H4 (cell line): ENCODE data around the gene OR2G2. TPM values are rescaled to one million over a fixed set of nuclear protein-coding genes. Genes with fewer than 3 reads are reported as not detected.

Source experiments
- DNase-seq: peaks from one replicate; pipeline ENCODE4 v3.0.0-alpha.2; 2015; ENCODE audit warnings: low spot score
- total RNA-seq: library from RNA; depleted of rRNA; stranded (reverse); fragments of >200 nt; shearing (Covaris generic); gene quantifications from 2 replicates; pipeline ENCODE4 v1.2.3, GENCODE V29; 2014; rRNA removed

Gene OR2G2, protein sequence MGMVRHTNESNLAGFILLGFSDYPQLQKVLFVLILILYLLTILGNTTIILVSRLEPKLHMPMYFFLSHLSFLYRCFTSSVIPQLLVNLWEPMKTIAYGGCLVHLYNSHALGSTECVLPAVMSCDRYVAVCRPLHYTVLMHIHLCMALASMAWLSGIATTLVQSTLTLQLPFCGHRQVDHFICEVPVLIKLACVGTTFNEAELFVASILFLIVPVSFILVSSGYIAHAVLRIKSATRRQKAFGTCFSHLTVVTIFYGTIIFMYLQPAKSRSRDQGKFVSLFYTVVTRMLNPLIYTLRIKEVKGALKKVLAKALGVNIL
- total RNA-seq = not detected in 2 replicates

DNA sequence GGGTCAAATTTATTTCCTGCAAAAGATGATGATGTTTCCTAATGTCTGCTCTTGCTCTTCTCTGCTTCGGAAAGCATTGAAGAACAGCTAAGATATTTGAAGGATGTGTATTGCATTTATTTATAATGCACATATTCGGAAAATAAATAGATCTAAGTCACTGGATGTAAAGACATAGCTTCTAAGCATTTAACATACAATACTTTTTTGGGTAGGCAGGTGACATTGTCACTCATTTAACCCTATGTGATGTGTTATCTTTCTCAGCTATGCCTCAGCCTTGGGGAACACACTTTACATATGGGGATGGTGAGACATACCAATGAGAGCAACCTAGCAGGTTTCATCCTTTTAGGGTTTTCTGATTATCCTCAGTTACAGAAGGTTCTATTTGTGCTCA lies at the start of gene OR2G2:
TSS of gene OR2G2 (plus strand) at position 301 of the 400 bp plus-strand sequence. CDS start at position 301, 0 bp downstream.
- DNase-seq = no peak

DNA sequence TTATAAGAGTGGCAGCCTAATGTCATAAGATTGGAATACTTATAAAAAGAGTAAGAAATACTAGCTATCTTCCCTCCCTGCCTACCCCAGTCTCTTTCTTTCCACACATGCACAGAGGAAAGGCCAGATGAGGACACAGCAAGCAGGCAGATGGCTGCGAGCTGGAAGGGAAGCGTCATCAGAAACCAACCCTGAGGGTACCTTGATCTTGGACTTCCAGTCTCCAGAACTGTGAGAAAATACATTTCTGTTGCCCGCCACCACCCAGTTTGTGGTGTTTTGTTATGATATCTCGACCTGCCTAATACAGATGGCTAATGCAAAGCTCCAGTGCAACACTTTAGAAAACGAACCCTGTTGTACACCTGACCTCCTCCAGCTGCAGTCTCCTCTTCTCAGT lies 49.6 kb upstream of the OR2G2 start:
- no peak for DNase-seq

DNA sequence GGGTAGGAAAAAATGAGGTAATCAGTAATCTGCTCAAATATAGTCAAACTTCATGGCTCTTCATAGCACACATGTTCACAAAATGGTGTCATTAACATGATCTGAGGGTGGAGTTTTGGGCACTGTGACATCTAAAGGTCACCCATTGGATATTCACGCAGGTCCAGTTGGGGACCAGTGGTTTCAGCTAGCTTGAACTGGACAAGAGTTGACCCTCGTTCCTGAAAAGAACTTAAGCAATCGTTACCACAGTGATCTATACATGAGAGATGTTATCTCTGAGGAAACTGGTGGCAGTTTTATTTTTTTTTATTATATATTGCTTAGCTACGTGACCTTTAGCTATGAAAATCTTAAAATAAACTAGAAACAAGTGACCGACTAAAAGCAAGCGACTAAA lies 48.9 kb upstream of the OR2G2 start:
- no peak for DNase-seq

DNA sequence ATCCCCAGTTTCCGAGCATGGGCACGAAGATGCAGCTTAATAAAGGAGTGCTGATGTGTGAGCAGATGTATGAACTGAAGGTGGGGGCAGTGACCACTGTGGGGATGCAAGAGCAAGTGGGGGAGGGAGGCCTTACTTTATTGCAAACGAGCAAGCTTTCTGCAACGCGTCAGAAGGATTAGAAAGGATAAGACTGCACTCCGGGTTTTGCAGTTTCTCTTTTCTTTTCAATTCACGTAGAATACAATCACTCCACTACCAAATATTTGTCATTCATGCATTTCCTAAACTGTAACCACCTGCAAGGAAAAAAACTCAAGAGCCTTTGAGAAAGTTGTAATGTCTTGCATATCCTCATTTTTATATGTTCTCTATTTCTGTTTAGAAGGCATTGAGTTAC lies 47.6 kb upstream of the OR2G2 start:
- DNase-seq = no peak

DNA sequence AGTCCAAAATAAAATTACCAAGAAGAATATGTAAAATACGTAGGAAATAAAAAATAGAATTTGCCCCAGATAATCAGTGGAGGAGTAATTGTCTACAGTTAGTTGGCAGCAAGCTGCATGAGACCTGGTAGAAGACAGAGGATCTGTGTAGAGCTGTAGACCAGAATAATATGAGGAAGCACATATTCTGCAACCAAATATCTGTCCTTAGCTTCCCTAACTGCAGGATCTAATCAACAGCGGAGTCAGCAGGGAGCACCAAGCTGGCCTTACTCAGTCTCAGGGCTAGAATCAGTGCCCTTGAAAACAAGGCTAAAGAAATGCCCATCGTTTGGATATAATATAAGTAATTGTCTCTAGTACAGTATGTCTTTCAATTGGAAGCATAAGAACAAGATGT lies 45.3 kb upstream of the OR2G2 start:
- DNase-seq = no peak

DNA sequence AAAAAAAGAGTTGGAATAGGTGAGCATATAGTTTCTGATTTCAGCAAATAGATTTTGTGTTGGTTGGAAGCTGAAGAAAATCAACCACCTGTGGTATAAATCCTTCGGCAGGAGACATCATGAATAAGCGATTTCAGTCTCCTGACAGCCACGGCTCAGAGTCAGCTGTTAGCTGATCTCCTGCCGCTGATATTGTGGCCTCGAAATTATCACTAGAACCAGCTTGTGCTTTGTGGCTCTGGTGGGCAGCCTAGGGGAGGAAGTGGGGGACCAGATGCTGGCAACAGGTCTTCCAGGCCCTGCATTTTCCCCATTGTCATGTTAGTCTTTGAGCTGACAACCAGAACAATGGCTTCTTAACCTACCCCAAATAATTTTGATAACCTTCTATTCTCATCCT lies 40.1 kb upstream of the OR2G2 start:
- DNase-seq = no peak

DNA sequence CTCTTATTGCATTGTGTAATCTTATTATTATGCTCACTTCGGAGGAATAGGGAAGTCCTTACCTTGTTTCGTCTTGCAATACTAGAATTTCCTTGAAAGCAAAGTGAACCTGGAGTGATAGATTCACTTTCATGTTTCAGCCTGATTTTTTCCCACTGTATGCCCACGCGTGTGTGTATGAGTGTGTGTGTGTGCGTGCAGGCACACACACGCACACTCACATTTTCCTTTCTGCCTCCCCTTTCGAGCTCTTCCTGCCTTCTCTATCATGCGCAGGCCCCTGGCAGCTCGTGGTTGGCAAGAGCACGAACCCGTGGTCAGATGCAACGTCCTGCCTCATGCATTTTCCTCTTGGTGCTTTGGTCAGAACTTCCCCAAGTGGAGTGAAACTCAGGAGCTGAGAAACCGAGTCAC lies 39.4 kb upstream of the OR2G2 start, which contains the start of gene GCSAML:
TSS of gene GCSAML (plus strand) at position 366 of the 414 bp plus-strand sequence. CDS start 58 bp downstream, outside the sequence.
- DNase-seq = no peak

DNA sequence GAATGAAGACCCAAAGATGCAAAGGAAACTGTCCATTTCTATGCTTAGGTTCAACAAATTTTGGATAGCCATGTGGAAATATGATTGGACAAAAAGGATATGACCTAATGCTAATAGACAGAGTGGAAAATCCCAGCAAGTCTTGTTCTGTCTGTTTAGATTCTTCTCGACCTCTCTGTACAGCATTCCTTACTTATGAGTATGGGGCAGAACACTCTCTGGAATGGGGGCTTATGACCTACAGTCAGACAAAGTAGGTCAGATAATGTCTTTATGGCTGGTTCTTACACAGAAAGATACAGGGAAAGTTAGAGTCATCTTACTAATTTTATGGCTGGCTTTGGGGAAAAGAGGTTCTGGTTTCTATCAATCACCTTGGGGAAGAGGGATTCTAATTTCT lies 36.4 kb upstream of the OR2G2 start:
- no peak for DNase-seq

DNA sequence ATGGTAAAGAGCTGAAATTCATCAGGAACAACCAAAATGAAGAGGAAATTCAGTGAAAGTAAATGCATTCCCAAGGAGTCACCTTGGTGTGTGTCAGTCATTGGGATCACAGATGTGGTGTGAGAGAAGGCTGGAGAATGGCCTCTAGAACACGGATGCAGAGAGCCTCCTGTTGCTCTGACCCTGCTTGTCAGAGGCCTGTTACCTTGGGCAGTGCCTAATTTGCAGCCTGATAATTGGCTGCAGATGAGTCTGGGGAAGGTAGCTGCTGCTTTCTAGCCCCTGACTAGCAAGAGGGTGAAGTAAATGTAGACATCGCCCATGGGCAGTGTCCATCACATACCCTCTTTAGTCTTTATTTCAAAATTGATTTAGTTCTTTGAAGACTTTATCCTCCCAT lies 35.9 kb upstream of the OR2G2 start:
- DNase-seq = no peak

DNA sequence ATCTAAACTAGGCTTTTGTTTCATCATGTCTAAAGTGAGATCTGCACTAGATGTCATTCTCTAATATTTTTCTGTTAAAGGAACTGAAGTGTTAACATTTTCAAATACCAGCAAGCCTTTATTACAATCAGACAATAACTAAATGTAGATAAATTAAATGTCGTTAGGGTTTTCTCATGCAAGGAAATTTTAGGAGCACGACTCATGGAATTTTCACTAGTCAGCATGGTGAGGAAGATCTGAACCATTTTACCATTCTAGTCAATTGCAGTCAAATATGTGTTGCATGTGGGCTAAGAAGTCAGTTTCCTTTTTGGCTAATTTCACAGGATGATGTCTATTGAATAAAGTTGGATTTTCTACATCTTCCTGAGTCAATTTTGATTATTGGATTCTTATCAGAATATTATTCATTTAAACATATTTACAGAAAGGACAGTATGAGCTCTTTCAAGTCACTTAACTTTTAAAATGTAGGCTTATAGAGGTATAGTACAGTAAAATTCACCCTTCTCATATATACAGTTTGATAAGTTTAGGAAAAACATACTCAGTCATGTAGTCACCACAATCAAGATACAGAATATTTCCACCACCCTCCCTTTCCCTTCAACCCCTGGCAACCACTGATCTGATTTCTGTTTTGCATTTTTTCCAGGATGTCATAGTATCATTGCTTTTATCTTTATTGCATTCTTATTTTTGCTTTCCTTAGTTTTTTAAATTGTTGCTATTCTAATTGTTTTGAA lies 30.1 kb upstream of the OR2G2 start:
- no peak for DNase-seq

DNA sequence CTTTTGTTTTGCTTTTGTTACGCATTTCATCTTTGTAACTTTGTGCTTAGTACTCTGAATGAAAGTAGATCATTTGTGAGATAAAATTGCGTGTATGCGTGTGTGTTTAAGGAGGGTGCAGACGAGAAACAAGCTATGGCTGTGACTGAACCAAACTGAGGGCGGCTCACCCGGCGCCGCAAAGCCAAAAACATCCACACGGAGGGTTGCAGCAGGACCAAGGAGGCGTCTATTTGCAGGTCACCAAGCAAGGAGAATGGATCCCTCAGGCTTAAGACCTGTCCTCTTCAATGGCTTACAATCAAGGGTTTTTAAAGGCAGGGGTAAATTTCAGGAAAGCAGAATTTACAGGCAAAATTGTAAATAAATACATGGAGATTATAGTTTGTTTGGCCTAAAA lies 26.4 kb upstream of the OR2G2 start:
- DNase-seq = no peak

DNA sequence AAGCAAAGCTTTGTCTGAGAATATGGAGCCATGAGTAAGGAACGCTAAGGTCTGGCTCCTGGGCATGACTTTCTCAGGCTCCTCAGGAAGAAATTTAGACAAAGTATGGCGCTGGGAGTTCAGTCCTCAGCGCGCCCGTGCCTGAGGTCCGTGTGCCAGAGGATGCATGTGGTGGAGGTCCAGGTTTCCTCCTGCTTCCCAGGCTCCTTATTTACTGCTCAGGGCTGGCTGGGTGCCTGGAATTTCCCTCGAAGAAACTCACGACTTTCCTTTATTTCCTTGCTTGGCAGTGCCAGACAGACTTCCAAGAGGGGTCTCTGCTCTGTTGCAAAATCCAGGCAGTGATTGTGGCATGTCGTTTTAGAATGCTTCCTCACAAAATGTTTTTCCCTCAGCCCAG lies 26.0 kb upstream of the OR2G2 start:
- DNase-seq = peak; percentile 18

DNA sequence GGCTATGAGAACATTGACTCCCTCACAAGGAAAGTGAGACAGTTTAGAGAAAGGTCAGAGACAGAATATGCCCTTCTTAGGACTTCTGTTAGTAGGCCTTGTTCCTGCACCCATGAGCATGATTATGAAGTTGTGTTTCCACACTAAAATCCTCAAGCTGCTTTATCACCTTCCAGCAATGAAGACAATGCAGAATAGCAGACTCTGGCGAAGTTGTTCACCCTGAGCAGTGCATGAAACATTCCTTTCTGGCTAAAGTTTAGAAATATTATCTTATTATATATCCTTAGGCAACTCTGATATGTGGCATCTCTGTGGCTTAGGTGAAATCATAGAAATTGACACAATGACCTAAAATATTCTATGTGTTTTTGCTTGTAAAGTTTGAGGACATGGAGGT lies 13.9 kb upstream of the OR2G2 start:
- no peak for DNase-seq

DNA sequence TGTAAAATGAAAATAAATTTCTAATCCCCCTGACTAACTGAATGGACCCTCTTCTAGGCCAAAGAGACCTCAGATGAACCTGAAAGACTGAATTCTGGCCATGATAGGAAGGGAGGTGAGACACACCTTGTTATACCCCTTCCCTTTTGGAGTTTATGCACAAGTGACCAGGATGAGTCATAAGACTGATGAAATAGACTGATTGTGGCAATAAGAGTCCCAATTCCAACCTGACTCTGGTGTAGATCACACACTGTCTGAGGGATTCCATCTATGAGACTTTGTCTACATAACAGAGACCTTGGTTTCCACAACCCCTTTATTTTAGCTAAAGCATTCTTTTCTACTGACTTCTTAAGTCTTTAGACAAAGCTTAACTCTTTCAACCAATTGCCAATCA lies 13.5 kb upstream of the OR2G2 start:
- no peak for DNase-seq

DNA sequence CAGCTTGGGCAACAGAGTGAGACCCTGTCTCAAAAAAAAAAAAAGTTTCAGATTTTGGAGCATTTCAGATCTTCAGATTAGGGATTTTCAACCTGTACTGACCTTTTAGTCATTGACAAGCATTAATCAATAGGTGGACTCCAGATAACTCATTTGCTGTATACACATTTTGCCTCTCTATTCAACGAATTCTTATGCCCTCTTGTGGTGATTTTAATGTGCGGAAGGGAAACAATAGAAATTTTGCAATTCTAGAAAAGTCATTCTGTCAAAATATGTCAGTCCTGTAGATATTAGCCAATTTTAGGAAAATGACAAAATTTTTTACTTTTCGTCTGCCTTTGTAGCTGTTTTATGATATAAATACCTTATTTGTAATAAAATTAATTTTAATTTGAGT lies 11.6 kb upstream of the OR2G2 start:
- no peak for DNase-seq

DNA sequence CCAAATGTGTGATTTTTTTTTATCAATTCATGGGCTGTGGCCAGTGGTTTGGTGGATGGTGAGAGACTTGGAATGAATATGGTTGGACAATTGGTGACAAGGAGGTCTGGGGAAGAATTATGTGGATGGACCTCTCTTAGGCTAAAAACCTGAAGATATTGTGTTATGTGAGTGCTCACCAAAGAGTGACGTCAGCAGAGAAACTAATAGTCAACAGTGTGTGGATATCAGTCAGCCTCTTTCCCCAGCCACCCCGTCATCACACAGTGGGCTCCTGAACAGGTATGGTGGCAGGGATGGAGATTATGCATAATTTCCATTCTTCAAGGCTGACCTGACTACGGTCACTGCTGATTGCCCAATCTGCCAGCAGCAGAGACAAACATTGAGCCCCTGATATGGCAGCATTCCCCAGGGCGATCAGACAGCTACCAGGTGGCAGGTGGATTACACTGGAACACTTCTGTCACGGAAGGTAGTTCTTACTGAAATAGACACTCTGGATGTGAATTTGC lies 9.2 kb upstream of the OR2G2 start:
- no peak for DNase-seq

DNA sequence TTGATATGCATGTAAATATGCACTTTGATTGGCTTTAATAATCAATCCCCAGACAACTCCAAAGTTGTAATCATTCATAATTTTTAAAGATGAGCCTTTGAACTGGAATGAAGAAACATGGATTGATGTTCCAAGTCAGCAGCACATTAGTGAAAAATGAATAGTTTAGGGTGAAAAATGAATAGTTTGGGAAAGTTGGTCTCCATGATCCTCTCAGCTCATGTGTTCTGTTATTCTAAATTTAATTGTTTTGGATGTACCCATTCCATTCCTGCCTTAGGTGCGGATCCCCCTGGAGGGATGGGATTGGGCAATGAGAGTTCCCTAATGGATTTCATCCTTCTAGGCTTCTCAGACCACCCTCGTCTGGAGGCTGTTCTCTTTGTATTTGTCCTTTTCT lies 17.1 kb downstream of the OR2G2 start, which contains the start of gene OR2G3:
TSS of gene OR2G3 (plus strand) at position 301 of the 400 bp plus-strand sequence. CDS start at position 301, 0 bp downstream.
- DNase-seq = no peak

DNA sequence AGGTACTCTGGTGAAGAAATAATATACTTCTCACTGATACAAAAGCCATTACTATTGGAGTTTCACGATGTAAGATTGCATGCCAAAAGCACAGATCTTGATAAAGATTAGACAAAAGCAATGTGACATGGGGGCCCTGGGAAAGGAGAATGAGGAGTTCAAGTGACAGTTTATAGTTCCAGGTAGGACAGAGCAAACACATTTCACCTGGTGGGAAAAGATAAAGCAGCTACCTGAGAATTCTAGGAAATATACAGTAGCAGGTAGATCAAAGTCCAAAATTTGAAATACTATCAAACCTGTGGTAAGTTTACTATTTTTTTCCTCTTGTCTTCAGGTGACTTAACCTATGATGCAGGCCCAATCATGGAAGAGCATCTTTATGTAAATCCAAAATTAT lies 25.2 kb downstream of the OR2G2 start:
- no peak for DNase-seq

DNA sequence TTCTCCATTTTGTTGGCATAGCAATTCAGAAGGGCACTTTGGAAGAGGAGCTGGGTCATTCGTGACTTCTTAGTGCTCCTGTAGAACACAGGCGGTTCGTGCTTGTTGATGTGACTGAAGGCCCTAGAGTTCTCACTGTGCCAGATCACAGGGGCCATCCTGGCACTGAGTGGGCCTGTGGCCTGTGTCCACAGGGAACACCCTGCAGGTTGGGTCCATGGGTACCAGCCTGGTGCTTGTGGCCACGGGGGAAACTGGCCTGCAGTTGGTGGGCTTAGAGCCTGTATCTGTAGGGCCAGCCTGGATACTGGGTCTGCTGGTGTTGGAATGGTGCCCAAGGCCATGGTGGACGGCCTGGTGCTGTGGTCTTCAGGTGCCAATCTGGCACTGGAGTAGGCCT lies 26.5 kb downstream of the OR2G2 start:
- no peak for DNase-seq

DNA sequence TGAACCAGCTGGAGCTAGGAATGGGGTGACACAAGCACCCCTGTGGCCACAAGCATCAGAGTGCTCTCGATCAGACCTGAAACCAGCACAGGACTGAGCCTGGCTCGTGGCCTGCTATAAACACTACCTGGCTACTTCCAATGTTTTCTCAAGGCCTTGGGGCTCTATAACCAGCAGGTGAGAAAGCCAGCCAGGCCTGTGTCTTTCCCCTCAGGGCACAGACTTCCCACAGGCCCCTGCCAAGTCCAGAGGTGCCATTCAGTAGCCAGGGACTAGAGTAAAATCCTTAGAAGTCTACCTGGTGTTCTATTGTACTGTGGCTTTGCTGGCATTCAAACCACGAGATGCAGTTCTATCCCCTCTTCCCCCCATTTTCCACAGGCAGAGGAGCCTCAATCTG lies 39.8 kb downstream of the OR2G2 start:
- DNase-seq = no peak

DNA sequence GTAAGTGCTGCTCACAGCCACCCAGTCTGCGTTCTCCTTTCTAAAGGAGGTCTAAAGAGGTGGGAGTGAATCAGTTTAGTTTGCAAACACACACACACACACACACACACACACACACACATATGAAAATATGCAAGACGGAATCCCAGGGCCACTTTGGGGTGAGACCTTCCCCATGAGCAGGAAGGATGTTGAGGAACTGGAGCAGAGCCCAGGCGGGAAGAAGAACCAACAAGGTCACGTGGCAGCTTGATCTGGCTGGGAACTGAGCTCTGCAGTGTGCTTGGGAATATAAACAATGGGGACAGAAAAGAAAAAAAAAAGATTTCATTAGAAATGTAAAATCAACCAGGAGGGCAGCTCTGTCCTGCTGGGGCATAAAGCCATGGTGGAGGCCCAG lies 49.9 kb downstream of the OR2G2 start:
- DNase-seq = no peak

DNA sequence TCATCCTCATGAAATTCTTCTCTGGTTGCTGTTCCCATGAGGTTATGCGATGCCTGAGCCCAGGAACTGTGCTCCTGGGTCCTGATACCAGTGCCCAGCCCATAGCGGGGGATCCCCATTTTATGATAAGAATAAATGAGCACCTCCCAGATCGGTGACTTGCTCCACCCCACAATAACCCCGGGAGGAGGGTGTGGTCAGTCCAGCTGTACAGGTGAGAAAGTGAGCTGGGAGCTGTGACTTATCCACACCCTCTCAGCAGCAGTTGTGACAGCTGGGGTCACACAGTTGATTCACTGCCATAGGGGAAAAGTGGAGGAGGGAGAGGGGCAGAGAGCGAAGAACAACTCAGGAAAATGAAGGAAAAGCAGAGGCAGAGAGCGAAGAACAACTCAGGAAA lies 50.6 kb downstream of the OR2G2 start:
- no peak for DNase-seq
